Myocyte (in vitro differentiated cells): ENCODE measurements around the gene RAB11B. TPM values are rescaled to one million over a fixed set of nuclear protein-coding genes. Genes with fewer than 3 reads are reported as not detected.

Experiments used
- microRNA-seq: library from miRNA; unstranded; fragments of <30 nt; microRNA quantifications from one replicate; pipeline ENCODE4, GENCODE V29; 2016
- total RNA-seq: library from RNA; depleted of rRNA; stranded (reverse); fragments of >200 nt; gene quantifications from 2 replicates; pipeline ENCODE4 v1.2.3, GENCODE V29; 2014

Gene RAB11B
- total RNA-seq, 1 donor from 2014 or later = 12.5 TPM

Small RNA genes within 50 kb of the gene (microRNA-seq; reads per million reads assigned to microRNA genes)
- 0.97 reads per million for gene MIR4999

Other genes starting within 250 kb of the RAB11B start
- gene FBN3, start 240.8 kb upstream of the RAB11B start, total RNA-seq = not detected in 2 replicates
- 0.47 TPM in 1 of 2 replicates, not detected in the other for gene CERS4, start 181.0 kb upstream of the RAB11B start, total RNA-seq
- 94.6 and 97.0 TPM in 2 replicates for gene CD320, start 82.0 kb upstream of the RAB11B start, total RNA-seq
- gene NDUFA7, start 69.0 kb upstream of the RAB11B start, total RNA-seq = 42.5 and 60.6 TPM in 2 replicates
- 184 and 191 TPM in 2 replicates for gene RPS28, start 68.9 kb upstream of the RAB11B start, total RNA-seq
- gene KANK3, start 47.1 kb upstream of the RAB11B start, total RNA-seq = 0.05 and 0.11 TPM in 2 replicates
- gene ANGPTL4, start 26.2 kb upstream of the RAB11B start, total RNA-seq = 0.57 TPM in 1 of 2 replicates, not detected in the other
- 60.6 and 91.3 TPM in 2 replicates for gene MARCHF2, start 22.9 kb downstream of the RAB11B start, total RNA-seq
- 38.5 and 43.6 TPM in 2 replicates for gene HNRNPM, start 54.6 kb downstream of the RAB11B start, total RNA-seq
- not detected in 2 replicates for gene PRAM1, start 112.3 kb downstream of the RAB11B start, total RNA-seq
- 5.4 and 6.1 TPM in 2 replicates for gene ZNF414, start 123.8 kb downstream of the RAB11B start, total RNA-seq
- 0.21 TPM in 1 of 2 replicates, not detected in the other for gene MYO1F, start 187.1 kb downstream of the RAB11B start, total RNA-seq
- gene ADAMTS10, start 220.4 kb downstream of the RAB11B start, total RNA-seq = 0.83 TPM in 1 of 2 replicates, not detected in the other
- not detected in 2 replicates for gene NFILZ, start 240.3 kb downstream of the RAB11B start, total RNA-seq